Measurements from ENCODE around the gene HDAC9.

The HDAC9 gene

GRCh38 chr7:18494821-18495408, 634 bp upstream of the HDAC9 start:
- no peak for DNase-seq (ENCODE audit: low read depth)

GRCh38 chr7:18496341-18496700, 772 bp downstream of the HDAC9 start:
- no peak for DNase-seq (ENCODE audit: low read depth)

- DNase-seq (ENCODE audit: low read depth) = no peak
These were observed 1.5 kb downstream of the HDAC9 start for GRCh38 chr7:18497082-18497481.

GRCh38 chr7:18497800-18498199, 2.3 kb downstream of the HDAC9 start:
- no peak for DNase-seq (ENCODE audit: low read depth)

- DNase-seq (ENCODE audit: low read depth) = no peak
These were observed 2.8 kb downstream of the HDAC9 start for GRCh38 chr7:18498341-18498740.

- no peak for DNase-seq (ENCODE audit: low read depth)
These were observed 4.0 kb downstream of the HDAC9 start for GRCh38 chr7:18499407-18500177.

GRCh38 chr7:18503126-18503866, 7.7 kb downstream of the HDAC9 start:
- no peak for DNase-seq (ENCODE audit: low read depth)

- DNase-seq (ENCODE audit: low read depth) = no peak
These were observed 9.4 kb downstream of the HDAC9 start for GRCh38 chr7:18504965-18505364.

- DNase-seq (ENCODE audit: low read depth) = no peak
These were observed 10.4 kb downstream of the HDAC9 start for GRCh38 chr7:18505870-18506460.

GRCh38 chr7:18508443-18509427, 13.2 kb downstream of the HDAC9 start:
- DNase-seq (ENCODE audit: low read depth) = no peak

GRCh38 chr7:18509481-18509880, 13.9 kb downstream of the HDAC9 start:
- DNase-seq (ENCODE audit: low read depth) = no peak

- DNase-seq (ENCODE audit: low read depth) = no peak
These were observed 16.0 kb downstream of the HDAC9 start for GRCh38 chr7:18511351-18512140.

- DNase-seq (ENCODE audit: low read depth) = no peak
These were observed 17.8 kb downstream of the HDAC9 start for GRCh38 chr7:18513343-18513742.

- DNase-seq (ENCODE audit: low read depth) = no peak
These were observed 19.5 kb downstream of the HDAC9 start for GRCh38 chr7:18515067-18515466.

GRCh38 chr7:18517646-18518045, 22.1 kb downstream of the HDAC9 start:
- no peak for DNase-seq (ENCODE audit: low read depth)

GRCh38 chr7:18518555-18518954, 23.0 kb downstream of the HDAC9 start:
- DNase-seq (ENCODE audit: low read depth) = no peak

- DNase-seq (ENCODE audit: low read depth) = no peak
These were observed 25.1 kb downstream of the HDAC9 start for GRCh38 chr7:18520450-18521235.

GRCh38 chr7:18521236-18521589, 25.7 kb downstream of the HDAC9 start:
- DNase-seq (ENCODE audit: low read depth) = no peak

GRCh38 chr7:18521945-18522566, 26.5 kb downstream of the HDAC9 start:
- DNase-seq (ENCODE audit: low read depth) = no peak

GRCh38 chr7:18524248-18524647, 28.7 kb downstream of the HDAC9 start:
- DNase-seq (ENCODE audit: low read depth) = no peak
